ENCODE data around the gene SCAF11.

DNA sequence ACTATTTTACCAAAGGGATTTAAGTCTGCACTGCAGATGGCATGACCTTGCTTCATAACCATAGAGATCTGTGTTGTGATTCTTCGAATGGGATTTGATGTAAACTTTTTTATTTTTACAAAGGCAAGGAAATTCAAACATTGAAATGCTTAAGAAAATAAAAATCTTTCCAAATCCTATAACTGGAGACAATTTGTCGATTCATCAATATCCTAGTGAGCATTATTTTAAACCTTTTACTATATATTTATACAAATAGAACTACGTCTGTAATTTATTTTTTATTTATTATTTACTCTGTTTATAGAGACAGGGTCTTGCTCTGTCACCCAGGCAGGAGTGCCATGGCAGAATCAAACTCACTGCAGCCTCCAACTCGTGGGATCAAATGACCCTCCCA is 14.3 kb upstream of the SCAF11 start:
- no peak for TF ChIP-seq CTCF (conservative IDR thresholded peaks at IDR 0.05; ENCODE audit: low read depth in 2 of 2)
- TF ChIP-seq, protein P1, sequence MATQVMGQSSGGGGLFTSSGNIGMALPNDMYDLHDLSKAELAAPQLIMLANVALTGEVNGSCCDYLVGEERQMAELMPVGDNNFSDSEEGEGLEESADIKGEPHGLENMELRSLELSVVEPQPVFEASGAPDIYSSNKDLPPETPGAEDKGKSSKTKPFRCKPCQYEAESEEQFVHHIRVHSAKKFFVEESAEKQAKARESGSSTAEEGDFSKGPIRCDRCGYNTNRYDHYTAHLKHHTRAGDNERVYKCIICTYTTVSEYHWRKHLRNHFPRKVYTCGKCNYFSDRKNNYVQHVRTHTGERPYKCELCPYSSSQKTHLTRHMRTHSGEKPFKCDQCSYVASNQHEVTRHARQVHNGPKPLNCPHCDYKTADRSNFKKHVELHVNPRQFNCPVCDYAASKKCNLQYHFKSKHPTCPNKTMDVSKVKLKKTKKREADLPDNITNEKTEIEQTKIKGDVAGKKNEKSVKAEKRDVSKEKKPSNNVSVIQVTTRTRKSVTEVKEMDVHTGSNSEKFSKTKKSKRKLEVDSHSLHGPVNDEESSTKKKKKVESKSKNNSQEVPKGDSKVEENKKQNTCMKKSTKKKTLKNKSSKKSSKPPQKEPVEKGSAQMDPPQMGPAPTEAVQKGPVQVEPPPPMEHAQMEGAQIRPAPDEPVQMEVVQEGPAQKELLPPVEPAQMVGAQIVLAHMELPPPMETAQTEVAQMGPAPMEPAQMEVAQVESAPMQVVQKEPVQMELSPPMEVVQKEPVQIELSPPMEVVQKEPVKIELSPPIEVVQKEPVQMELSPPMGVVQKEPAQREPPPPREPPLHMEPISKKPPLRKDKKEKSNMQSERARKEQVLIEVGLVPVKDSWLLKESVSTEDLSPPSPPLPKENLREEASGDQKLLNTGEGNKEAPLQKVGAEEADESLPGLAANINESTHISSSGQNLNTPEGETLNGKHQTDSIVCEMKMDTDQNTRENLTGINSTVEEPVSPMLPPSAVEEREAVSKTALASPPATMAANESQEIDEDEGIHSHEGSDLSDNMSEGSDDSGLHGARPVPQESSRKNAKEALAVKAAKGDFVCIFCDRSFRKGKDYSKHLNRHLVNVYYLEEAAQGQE (IDR thresholded peaks at IDR 0.05; ENCODE audit: unreplicated experiment), result no peak
- TF ChIP-seq EZH2phosphoT487 (IDR thresholded peaks at IDR 0.05; ENCODE audit: unreplicated experiment), result no peak
- no peak for TF ChIP-seq EZH2 (IDR thresholded peaks at IDR 0.05; ENCODE audit: low read depth, unreplicated experiment)
